AG09309 (cell line): Measurements from ENCODE around the gene VEZT.

Experiments
- DNase-seq: peaks from one replicate; pipeline ENCODE4 v3.0.0-alpha.2; 2010; ENCODE audit warnings: low read depth
- H3K4me3 ChIP-seq: 2 replicates; pipeline ENCODE4 v1.5.1; 2011; ENCODE audit warnings: mild to moderate bottlenecking, low read depth, low read length, moderate library complexity; ENCODE audit not compliant: control insufficient read depth
- TF ChIP-seq, protein P1 (sequence below): IDR thresholded peaks from 2 replicates; pipeline ENCODE4 v1.5.1; 2011; ENCODE audit warnings: mild to moderate bottlenecking, low read depth, low read length, inconsistent platforms; ENCODE audit not compliant: insufficient read depth, control insufficient read depth; ENCODE audit errors: missing control alignments

VEZT gene

DNA sequence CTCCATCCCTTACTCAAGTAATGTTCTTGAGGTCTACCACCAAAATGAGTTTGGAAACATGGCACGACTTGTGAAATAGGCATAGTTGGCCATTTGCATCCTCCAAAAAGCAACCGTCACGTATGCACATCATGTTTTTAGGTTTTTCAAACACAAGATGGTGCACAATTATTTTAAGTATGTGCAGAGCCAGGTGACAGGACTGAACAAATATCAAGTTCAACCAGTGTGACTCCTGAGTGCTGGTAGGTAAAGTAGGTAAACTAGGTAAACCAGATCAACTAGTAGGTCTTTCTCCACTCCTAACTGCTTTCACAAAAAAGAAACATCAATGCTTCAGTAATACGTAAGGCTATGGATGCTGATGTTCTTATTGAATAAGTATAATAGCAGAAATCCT, 39.5 kb upstream of the VEZT start:
- H3K4me3 ChIP-seq = no peak overlapping the region
- TF ChIP-seq, protein P1, sequence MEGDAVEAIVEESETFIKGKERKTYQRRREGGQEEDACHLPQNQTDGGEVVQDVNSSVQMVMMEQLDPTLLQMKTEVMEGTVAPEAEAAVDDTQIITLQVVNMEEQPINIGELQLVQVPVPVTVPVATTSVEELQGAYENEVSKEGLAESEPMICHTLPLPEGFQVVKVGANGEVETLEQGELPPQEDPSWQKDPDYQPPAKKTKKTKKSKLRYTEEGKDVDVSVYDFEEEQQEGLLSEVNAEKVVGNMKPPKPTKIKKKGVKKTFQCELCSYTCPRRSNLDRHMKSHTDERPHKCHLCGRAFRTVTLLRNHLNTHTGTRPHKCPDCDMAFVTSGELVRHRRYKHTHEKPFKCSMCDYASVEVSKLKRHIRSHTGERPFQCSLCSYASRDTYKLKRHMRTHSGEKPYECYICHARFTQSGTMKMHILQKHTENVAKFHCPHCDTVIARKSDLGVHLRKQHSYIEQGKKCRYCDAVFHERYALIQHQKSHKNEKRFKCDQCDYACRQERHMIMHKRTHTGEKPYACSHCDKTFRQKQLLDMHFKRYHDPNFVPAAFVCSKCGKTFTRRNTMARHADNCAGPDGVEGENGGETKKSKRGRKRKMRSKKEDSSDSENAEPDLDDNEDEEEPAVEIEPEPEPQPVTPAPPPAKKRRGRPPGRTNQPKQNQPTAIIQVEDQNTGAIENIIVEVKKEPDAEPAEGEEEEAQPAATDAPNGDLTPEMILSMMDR = no peak
- DNase-seq = no peak

DNA sequence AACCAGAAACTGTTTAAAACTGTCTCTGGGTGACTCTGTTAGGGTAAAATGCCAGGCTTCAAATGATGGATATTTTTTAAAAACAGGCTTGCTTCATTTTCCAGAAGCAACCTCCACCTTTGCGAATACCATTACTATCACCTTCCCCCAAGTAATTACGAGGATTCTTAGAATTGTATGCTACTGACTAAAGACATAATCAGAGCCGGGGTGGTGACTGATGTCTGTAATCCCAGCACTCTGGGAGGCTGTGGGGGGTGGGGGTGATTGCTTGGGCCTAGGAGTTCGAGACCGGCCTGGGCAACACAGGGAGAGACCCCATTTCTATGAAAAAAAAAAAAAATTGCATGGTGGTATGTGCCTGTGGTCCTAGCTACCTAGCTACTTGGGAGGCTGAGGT, 38.6 kb upstream of the VEZT start:
- TF ChIP-seq, protein P1 = no peak
- no peak for DNase-seq
- no peak overlapping the region for H3K4me3 ChIP-seq

DNA sequence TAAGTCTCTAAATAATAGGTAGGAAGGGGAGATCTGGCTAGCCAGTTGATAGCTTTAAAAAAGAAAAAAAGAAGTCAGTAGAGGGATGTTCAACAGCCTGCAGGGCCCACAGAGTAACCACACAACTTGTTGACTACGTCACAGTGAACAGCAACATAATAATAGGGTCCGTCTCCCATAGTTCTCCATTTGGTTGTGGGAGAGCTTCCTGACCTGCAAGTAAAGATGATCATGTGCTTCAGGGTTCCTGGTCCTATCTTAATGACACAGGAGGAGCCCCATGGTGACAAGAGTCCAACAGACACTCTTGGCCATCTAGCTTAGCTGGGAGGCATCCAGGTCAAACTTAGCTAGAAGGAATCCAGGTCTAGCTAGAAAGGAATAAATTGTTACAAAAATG, 36.5 kb upstream of the VEZT start:
- TF ChIP-seq, protein P1 = no peak
- DNase-seq = no peak
- H3K4me3 ChIP-seq = no peak overlapping the region

DNA sequence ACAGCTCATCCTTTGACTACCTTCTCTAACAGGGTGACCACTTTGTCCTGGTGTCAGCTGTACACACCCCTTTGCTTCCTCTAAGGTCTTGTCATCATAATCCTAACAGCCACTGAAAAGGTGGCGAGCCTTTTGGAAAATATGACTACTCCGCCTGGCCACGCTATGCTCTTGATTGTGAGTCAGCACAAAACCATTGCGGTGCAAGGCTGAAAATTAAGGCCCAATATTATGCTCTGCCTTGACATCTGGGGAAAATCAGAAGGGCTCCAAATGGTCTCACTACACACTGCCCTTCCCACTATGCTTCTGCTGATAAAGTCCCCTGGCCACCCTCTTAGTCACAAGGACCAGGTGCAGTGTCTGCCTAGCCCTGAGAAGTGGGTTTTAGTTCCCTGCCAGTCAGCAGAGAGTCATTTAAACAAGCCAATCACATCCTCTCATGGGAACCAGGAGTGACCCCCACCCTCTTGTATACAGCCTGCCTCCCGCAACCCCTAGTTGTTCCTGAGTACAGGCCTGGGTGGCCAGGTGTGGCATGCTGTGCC, 34.7 kb upstream of the VEZT start:
- H3K4me3 ChIP-seq = no peak overlapping the region
- peak; percentile 75 for DNase-seq
- TF ChIP-seq, protein P1 = no peak

DNA sequence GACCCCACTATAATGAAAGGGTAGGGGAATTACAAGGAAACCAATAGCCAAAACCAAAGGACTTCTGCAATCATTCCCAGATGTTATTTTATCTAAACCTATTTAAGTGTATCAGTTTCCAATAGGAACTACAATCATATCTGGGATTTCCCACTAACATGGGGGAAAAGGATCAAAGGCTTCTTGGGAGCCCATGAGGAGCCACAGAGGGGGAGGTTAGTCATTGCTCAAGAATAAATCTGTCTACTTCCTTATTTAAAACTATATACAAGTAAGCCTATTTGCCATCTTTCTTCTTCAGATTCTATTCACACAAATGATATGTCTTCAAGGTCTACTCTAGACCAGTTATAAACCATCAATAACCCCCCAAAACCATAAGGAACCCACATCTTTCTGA, 33.5 kb upstream of the VEZT start:
- TF ChIP-seq, protein P1 = no peak

DNA sequence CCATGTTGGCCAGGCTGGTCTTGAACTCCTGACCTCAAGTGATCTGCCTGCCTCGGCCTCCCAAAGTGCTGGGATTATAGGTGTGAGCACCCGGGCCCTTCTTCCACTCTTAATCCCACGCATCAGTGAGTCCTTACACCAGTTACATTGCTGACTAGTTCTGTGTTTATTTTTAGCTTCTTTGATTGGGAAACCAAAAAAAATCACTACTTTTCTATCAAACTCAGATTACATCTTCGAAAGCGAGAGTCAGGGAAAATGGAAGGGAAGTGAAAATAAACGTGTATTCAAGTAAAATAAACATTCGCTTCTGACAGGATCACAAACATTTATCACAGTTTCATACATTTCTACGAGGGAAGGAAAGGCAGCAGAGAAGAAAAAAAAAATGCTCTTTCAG, 32.5 kb upstream of the VEZT start:
- no peak overlapping the region for H3K4me3 ChIP-seq
- no peak for DNase-seq
- TF ChIP-seq, protein P1 = no peak

More for the DNA sequence above, 33.5 kb upstream of the VEZT start:
- no peak overlapping the region for H3K4me3 ChIP-seq
- no peak for DNase-seq

DNA sequence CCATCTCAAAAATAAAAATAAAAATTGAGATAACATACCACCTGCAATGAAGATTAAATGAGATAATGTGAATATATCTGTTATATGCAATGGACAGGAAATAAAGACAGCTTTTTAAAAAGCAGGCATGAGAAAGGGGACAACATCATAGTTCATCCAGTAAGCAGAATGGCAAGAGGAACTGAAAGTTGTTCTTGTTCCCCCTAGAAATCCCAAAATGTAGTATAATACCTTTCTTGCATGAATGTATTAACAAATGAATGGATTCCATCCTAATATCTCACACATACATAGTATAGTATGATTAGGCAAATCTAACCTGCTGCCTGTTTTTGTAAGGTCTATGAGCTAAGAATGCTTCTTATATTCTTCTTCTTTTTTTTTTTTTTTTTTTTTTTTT, 31.8 kb upstream of the VEZT start:
- TF ChIP-seq, protein P1 = no peak
- H3K4me3 ChIP-seq = no peak overlapping the region
- DNase-seq = no peak
